AG09319 (cell line): Measurements from ENCODE around the gene RIOX2.

Experiments
- DNase-seq: peaks from one replicate; pipeline ENCODE4 v3.0.0-alpha.2; 2010; ENCODE audit warnings: low read depth; ENCODE audit errors: extremely low read depth
- CTCF ChIP-seq: IDR thresholded peaks from 2 replicates; pipeline ENCODE4 v1.5.1; 2011; ENCODE audit warnings: low read depth, mild to moderate bottlenecking, inconsistent platforms, low read length, moderate library complexity

RIOX2 gene

GRCh38 chr3:98010194-98010882, 38.1 kb upstream of the RIOX2 start:
- no peak for DNase-seq

DNA sequence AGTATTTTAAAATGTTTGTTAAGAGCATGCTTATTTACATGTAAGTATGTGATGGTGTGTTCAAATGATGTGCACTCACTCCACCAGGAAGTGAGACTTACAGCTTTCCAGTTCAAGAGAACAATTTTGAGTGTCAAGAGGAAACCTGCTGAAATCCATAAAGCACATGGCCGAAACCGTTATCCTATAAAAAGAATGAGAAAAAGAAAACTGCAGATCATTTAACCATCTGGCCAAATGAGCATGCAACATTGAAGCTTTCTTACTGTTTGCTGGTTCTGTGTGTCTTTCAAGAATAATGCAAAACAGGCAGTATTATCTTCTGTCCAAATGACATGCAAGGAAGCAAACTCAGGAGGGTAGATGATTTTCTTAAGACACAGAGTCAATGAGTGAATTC, 36.6 kb upstream of the RIOX2 start:
- no peak for TF ChIP-seq CTCF
- no peak for DNase-seq

More at GRCh38 chr3:98010194-98010882, 38.1 kb upstream of the RIOX2 start:
- no peak for TF ChIP-seq CTCF

DNA sequence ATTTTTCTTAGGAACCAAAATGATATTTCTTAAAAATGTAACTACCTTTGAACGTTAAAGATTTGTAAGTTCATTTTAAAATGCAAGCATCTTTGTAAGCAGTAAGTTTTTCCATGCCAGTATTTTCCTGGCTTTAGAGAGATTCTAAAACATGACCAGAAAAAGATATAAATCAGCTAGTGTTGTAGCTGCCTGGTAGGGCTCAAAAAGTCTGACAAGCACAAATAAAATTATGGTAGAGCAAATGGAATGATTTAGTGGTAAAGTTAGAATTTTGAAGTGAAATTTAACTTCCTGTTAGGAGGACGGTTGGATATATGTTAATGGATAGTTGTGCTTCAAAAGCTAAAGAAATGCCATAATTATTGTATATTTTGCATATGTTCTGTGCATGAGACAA, 33.2 kb upstream of the RIOX2 start:
- no peak for DNase-seq
- no peak for TF ChIP-seq CTCF

GRCh38 chr3:98004721-98005120, 32.5 kb upstream of the RIOX2 start:
- TF ChIP-seq CTCF = no peak
- DNase-seq = no peak

- TF ChIP-seq CTCF = no peak
- no peak for DNase-seq
Measured at GRCh38 chr3:98003306-98003969, 31.2 kb upstream of the RIOX2 start.

DNA sequence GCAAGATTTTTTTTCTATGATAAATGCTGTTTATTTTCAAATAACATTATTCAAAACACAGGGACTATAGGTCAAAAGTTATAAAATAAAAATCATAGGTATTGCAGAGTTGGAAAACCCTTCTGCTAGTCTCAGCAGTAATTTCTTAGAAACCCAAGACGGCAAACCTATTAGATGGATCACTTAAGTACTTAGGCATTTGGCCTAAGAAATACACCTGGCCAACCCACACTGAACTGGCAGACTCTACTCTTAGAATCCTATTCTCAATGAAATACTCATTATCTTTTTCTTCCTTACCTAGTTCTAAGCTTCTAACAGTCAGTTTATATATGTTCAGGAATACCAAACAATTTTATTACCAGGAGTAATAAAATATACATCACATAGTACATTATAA, 30.5 kb upstream of the RIOX2 start:
- no peak for DNase-seq
- TF ChIP-seq CTCF = no peak

DNA sequence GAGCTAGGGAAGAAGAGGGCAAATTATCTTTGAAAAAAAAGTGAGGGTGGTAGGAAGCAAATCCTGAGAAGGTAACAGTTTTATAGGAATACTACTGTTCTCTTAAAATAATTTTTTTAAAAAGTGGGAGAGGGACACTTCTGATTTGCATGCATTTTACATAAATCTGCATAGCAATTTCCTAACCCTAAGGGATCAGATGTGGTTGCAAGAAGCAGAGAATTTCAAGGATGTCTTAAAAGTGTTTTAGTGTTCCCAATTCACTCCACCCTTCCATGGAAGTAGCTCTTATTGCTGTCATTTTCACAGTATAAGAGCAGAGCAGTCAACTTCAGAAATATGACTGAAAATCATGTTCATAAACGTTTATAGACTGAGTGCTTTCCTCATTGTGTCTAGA, 27.8 kb upstream of the RIOX2 start:
- DNase-seq = no peak
- no peak for TF ChIP-seq CTCF
